Measurements from ENCODE around the gene SNX13.
A peak's percentile ranks its signal among the peaks of the same experiment; 100 is the strongest.

DNA sequence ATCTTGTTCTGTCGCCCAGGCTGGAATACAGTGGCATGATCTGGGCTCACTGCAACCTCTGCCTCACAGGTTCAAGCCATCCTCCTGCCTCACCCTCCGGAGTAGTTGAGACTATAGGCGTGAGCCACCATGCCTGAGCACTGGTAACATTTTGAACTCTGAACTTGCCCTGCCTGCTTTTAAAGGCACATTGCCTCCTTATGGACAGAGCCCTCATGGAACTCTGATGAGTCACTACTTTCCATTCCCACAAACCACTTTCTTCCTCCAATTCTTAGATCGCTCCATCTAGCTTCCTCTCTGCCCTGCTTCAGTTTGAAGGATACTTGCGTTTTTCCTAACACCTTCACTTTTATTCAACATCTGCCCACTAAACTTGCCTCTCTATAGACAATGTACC is 49.3 kb upstream of the SNX13 start:
- TF ChIP-seq CTCF (IDR thresholded peaks at IDR 0.05) (peak in 2 of 6 experiments; percentile 8 to 28), POLR2A (IDR thresholded peaks at IDR 0.05) (no peak)
